Fibroblast of lung (primary cell): ENCODE data around the gene MUC21.

Experiments
- CTCF ChIP-seq, 2 donors: IDR thresholded peaks in 1 of 2; conservative IDR thresholded peaks in 1 of 2; 1 replicate in 1 of 2; 2 replicates in 1 of 2; pipeline ENCODE4 v1.5.1; 2011 to 2012; ENCODE audit warnings: low read length in 2 of 2, control low read depth in 1 of 2, inconsistent platforms in 1 of 2, low read depth in 1 of 2, mild to moderate bottlenecking in 1 of 2
- EZH2 ChIP-seq: IDR thresholded peaks from 2 replicates; pipeline ENCODE4 v1.5.1; 2012; ENCODE audit warnings: low read length, control low read depth, mild to moderate bottlenecking; ENCODE audit errors: missing control alignments

- TF ChIP-seq EZH2, result no peak
- no peak for TF ChIP-seq CTCF (conservative IDR thresholded peaks at IDR 0.05 in 1 of 2, IDR thresholded peaks at IDR 0.05 in 1 of 2; ENCODE audit: low read depth in 1 of 2, low read length in 2 of 2)
Measured at GRCh38 chr6:31035862-31036497, 52.5 kb downstream of the MUC21 start.
